Stimulated activated CD4-positive, alpha-beta T cell treated with anti-CD3 and anti-CD28 coated beads, Interleukin-1b, Interleukin-23, amount 100 ng/mL, for 24 hours (primary cell): Measurements from ENCODE around the gene LDHD.
A peak's percentile ranks its signal among the peaks of the same experiment; 100 is the strongest.

Experiments used
- DNase-seq, 4 experiments: peaks; one replicate each; pipeline ENCODE4 v3.0.0-alpha.2; 2020; ENCODE audit warnings: low read depth in 4 of 4, low spot score in 1 of 4

Gene LDHD

GRCh38 chr16:75083813-75084212, 32.8 kb downstream of the LDHD start:
- DNase-seq, result no peak

- no peak for DNase-seq
These were observed 35.3 kb downstream of the LDHD start for GRCh38 chr16:75081179-75081859.

- no peak for DNase-seq
These were observed 36.2 kb downstream of the LDHD start for GRCh38 chr16:75080205-75081029.

GRCh38 chr16:75079346-75079926, 37.1 kb downstream of the LDHD start:
- DNase-seq, result no peak

- no peak for DNase-seq
These were observed 37.7 kb downstream of the LDHD start for GRCh38 chr16:75078886-75079285.

- no peak for DNase-seq
These were observed 40.8 kb downstream of the LDHD start for GRCh38 chr16:75075688-75076268.

GRCh38 chr16:75074920-75075687, 41.5 kb downstream of the LDHD start:
- DNase-seq, result peak; percentile 23 to 64 (median 46)

GRCh38 chr16:75074304-75074793, 42.2 kb downstream of the LDHD start:
- DNase-seq, result no peak

GRCh38 chr16:75073545-75074303, 42.9 kb downstream of the LDHD start:
- DNase-seq, result no peak

- DNase-seq, result no peak
These were observed 44.2 kb downstream of the LDHD start for GRCh38 chr16:75072239-75072947.

- no peak for DNase-seq
These were observed 45.0 kb downstream of the LDHD start for GRCh38 chr16:75071621-75072020.

- DNase-seq, result no peak
These were observed 46.4 kb downstream of the LDHD start for GRCh38 chr16:75070012-75070841.

- DNase-seq, result no peak
These were observed 48.2 kb downstream of the LDHD start for GRCh38 chr16:75068085-75069031.

GRCh38 chr16:75066861-75067447, 49.6 kb downstream of the LDHD start:
- no peak for DNase-seq

GRCh38 chr16:75065521-75066149, 50.9 kb downstream of the LDHD start:
- DNase-seq, result no peak

GRCh38 chr16:75065149-75065505, 51.5 kb downstream of the LDHD start:
- DNase-seq, result peak in 1 of 4 experiments; percentile 13
